OCI-LY1 (cell line): Measurements from ENCODE around the gene LENG1.

Experiments
- H2AFZ ChIP-seq: fragments of 200-600 bp; sonication (generic), shearing (Covaris generic); 2 replicates; pipeline ENCODE4 v1.6.0; 2014; ENCODE audit warnings: antibody characterized with exemption, mild to moderate bottlenecking, low read length
- H3F3A ChIP-seq: fragments of 200-600 bp; sonication (generic), shearing (Covaris generic); 2 replicates; pipeline ENCODE4 v1.6.0; 2014; ENCODE audit warnings: mild to moderate bottlenecking, antibody characterized with exemption, low read length, moderate library complexity; ENCODE audit not compliant: insufficient read depth
- H3K27ac ChIP-seq: fragments of 200-600 bp; sonication (generic); 2 replicates; pipeline ENCODE4 v1.5.1; 2014; ENCODE audit warnings: low read length, mixed run types, mild to moderate bottlenecking, low read depth; ENCODE audit not compliant: poor library complexity, severe bottlenecking
- H3K27me3 ChIP-seq: fragments of 200-600 bp; sonication (generic); 2 replicates; pipeline ENCODE4 v1.6.0; 2014; ENCODE audit warnings: antibody characterized with exemption, mild to moderate bottlenecking, low read length, moderate library complexity; ENCODE audit not compliant: insufficient read depth
- H3K36me3 ChIP-seq: fragments of 200-600 bp; sonication (generic); 2 replicates; pipeline ENCODE4 v1.6.1; 2014; ENCODE audit warnings: mild to moderate bottlenecking, antibody characterized with exemption, low read length, moderate library complexity, mixed read lengths; ENCODE audit not compliant: insufficient read depth
- H3K4me1 ChIP-seq: fragments of 200-600 bp; sonication (generic); 2 replicates; pipeline ENCODE4 v1.5.1; 2014; ENCODE audit warnings: mild to moderate bottlenecking, low read length, moderate library complexity; ENCODE audit not compliant: insufficient read depth, severe bottlenecking
- H3K4me2 ChIP-seq: fragments of 200-600 bp; sonication (generic), shearing (Covaris generic); 2 replicates; pipeline ENCODE4 v1.6.1; 2014; ENCODE audit warnings: low read length
- H3K4me3 ChIP-seq: fragments of 200-600 bp; sonication (generic); 2 replicates; pipeline ENCODE4 v1.5.1; 2014; ENCODE audit warnings: low read length, low read depth, mild to moderate bottlenecking, mixed read lengths; ENCODE audit not compliant: poor library complexity, severe bottlenecking
- H3K79me2 ChIP-seq: fragments of 200-600 bp; shearing (Covaris generic); 2 replicates; pipeline ENCODE4 v1.6.1; 2016; ENCODE audit warnings: mixed run types, low read length, mixed read lengths; ENCODE audit not compliant: insufficient read depth
- H3K9ac ChIP-seq: fragments of 200-600 bp; sonication (generic), shearing (Covaris generic); 2 replicates; pipeline ENCODE4 v1.6.1; 2014; ENCODE audit warnings: mild to moderate bottlenecking, low read length, mixed read lengths
- H3K9me2 ChIP-seq: fragments of 200-600 bp; sonication (generic), shearing (Covaris generic); 2 replicates; pipeline ENCODE4 v1.6.1; 2014; ENCODE audit warnings: low read depth, mild to moderate bottlenecking, low read length, mixed read lengths
- H3K9me3 ChIP-seq: fragments of 200-600 bp; shearing (Covaris generic); 2 replicates; pipeline ENCODE4 v1.6.1; 2014; ENCODE audit warnings: low read length, mixed read lengths
- H4K20me1 ChIP-seq: fragments of 200-600 bp; sonication (generic), shearing (Covaris generic); 2 replicates; pipeline ENCODE4 v1.6.0; 2016; ENCODE audit warnings: mild to moderate bottlenecking, low read length; ENCODE audit not compliant: insufficient read depth
- CTCF ChIP-seq: fragments of 200-600 bp; sonication (generic), shearing (Covaris generic); IDR thresholded peaks from 2 replicates; pipeline ENCODE4 v1.5.1; 2017; ENCODE audit warnings: mild to moderate bottlenecking, antibody characterized with exemption, low read length, moderate library complexity, mixed read lengths
- EZH2 ChIP-seq: fragments of 200-600 bp; sonication (generic), shearing (Covaris generic); IDR thresholded peaks from 2 replicates; pipeline ENCODE4 v1.8.0; 2017; ENCODE audit warnings: borderline replicate concordance, mixed run types, mild to moderate bottlenecking, antibody characterized with exemption, low read length, moderate library complexity, mixed read lengths

LENG1 gene

GRCh38 chr19:54109651-54110050 is 49.9 kb downstream of the LENG1 start:
- Histone ChIP-seq H3K27me3 (no peaks in the 10 kb centered on the region), H3K36me3 (peaks cover 58% of the 10 kb centered on the region)

GRCh38 chr19:54108496-54108895 is 51.0 kb downstream of the LENG1 start:
- TF ChIP-seq CTCF: no peak
- TF ChIP-seq EZH2: no peak
- H4K20me1 ChIP-seq: no peaks in the 10 kb centered on the region

More at GRCh38 chr19:54109651-54110050, 49.9 kb downstream of the LENG1 start:
- H3K9me2 ChIP-seq: no peaks in the 10 kb centered on the region
- peaks cover 8% of the 10 kb centered on the region for H3K4me1 ChIP-seq
- no peak overlapping the region for H3K4me3 ChIP-seq
- no peak overlapping the region for H3K27ac ChIP-seq
- no peak overlapping the region for H3K9ac ChIP-seq
- no peak for TF ChIP-seq CTCF
- TF ChIP-seq EZH2: no peak
- H3K4me2 ChIP-seq: no peak overlapping the region
- H2AFZ ChIP-seq: no peak overlapping the region
- no peaks in the 10 kb centered on the region for H3K9me3 ChIP-seq
- H3F3A ChIP-seq: no peaks in the 10 kb centered on the region
- H3K79me2 ChIP-seq: no peaks in the 10 kb centered on the region
- no peaks in the 10 kb centered on the region for H4K20me1 ChIP-seq

GRCh38 chr19:54107876-54108490 is 51.5 kb downstream of the LENG1 start:
- H3K79me2 ChIP-seq: peaks cover 12% of the 10 kb centered on the region
- TF ChIP-seq EZH2 (no peak), CTCF (no peak)
- peaks cover 13% of the 10 kb centered on the region for H3K4me1 ChIP-seq
- no peak overlapping the region for H3K27ac ChIP-seq
- no peak overlapping the region for H3K4me3 ChIP-seq
- H3K9me3 ChIP-seq: no peaks in the 10 kb centered on the region
- no peaks in the 10 kb centered on the region for H3K9me2 ChIP-seq
- H2AFZ ChIP-seq: no peak overlapping the region
- H3K27me3 ChIP-seq: no peaks in the 10 kb centered on the region
- no peak overlapping the region for H3K4me2 ChIP-seq
- no peaks in the 10 kb centered on the region for H4K20me1 ChIP-seq
- H3K9ac ChIP-seq: no peak overlapping the region
- peaks cover 63% of the 10 kb centered on the region for H3K36me3 ChIP-seq
- H3F3A ChIP-seq: no peaks in the 10 kb centered on the region

More at GRCh38 chr19:54108496-54108895, 51.0 kb downstream of the LENG1 start:
- no peak overlapping the region for H3K4me2 ChIP-seq
- no peak overlapping the region for H2AFZ ChIP-seq
- H3K79me2 ChIP-seq: peaks cover 6% of the 10 kb centered on the region
- H3K4me3 ChIP-seq: no peak overlapping the region
- H3K36me3 ChIP-seq: peaks cover 63% of the 10 kb centered on the region
- H3K9me2 ChIP-seq: no peaks in the 10 kb centered on the region
- H3F3A ChIP-seq: no peaks in the 10 kb centered on the region
- no peaks in the 10 kb centered on the region for H3K27me3 ChIP-seq
- H3K9me3 ChIP-seq: no peaks in the 10 kb centered on the region
- H3K27ac ChIP-seq: no peak overlapping the region
- no peak overlapping the region for H3K9ac ChIP-seq
- H3K4me1 ChIP-seq: peaks cover 10% of the 10 kb centered on the region
